NB4 (cell line): ENCODE data around the gene AQP9.
A peak's percentile ranks its signal among the peaks of the same experiment; 100 is the strongest.

Experiments used
- DNase-seq: peaks from one replicate; pipeline ENCODE4 v3.0.0; 2010; ENCODE audit warnings: low read depth
- H3K4me3 ChIP-seq: one replicate; pipeline ENCODE4 v1.5.1; 2011; ENCODE audit warnings: mild to moderate bottlenecking, low read depth, low read length, moderate library complexity
- CTCF ChIP-seq: IDR thresholded peaks from one replicate; pipeline ENCODE4 v1.5.1; 2012; ENCODE audit warnings: low read depth, low read length
- MYC ChIP-seq: IDR thresholded peaks from 2 replicates; pipeline ENCODE4 v1.6.1; 2011; ENCODE audit warnings: low read depth, low read length
- POLR2A ChIP-seq: IDR thresholded peaks from 2 replicates; pipeline ENCODE4 v1.6.1; 2011; ENCODE audit warnings: mild to moderate bottlenecking; ENCODE audit not compliant: insufficient read length; ENCODE audit errors: extremely low read depth
- TF ChIP-seq, protein P1 (sequence below): IDR thresholded peaks from 2 replicates; pipeline ENCODE4 v1.6.1; 2011; ENCODE audit warnings: low read depth, low read length

Gene AQP9

GRCh38 chr15:58141894-58142293 lies 3.7 kb downstream of the AQP9 start:
- no peak overlapping the region for H3K4me3 ChIP-seq
- DNase-seq, result no peak
- no peak for TF ChIP-seq POLR2A
- no peak for TF ChIP-seq MYC
- TF ChIP-seq CTCF, result no peak
- TF ChIP-seq, protein P1, sequence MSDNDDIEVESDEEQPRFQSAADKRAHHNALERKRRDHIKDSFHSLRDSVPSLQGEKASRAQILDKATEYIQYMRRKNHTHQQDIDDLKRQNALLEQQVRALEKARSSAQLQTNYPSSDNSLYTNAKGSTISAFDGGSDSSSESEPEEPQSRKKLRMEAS, result no peak

- TF ChIP-seq, protein P1, result no peak
- TF ChIP-seq MYC (no peak), CTCF (no peak), POLR2A (no peak)
- no peak overlapping the region for H3K4me3 ChIP-seq
- no peak for DNase-seq
These were observed 4.8 kb downstream of the AQP9 start for GRCh38 chr15:58142827-58143461.

GRCh38 chr15:58145606-58146005 lies 7.4 kb downstream of the AQP9 start:
- no peak for DNase-seq
- H3K4me3 ChIP-seq, result no peak overlapping the region
- TF ChIP-seq, protein P1, result no peak

DNA sequence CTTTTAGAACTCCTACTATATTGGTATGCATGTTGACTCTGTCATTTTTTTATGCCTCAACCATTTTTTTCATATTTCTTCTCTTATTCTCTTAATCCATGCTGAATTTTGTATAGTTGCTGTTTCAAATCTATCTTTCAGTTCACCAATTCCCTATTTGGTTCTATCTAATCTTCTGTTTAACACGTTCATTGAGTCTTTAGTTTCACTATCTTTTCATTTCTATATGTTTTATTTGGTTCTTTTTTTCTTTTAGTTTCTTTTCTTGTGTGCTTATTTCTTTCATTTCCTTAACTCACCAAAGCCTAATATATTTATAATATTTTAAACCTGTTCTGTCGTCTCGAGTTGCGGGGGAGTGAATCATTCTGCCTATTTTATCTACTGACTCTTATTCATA lies 8.0 kb downstream of the AQP9 start:
- TF ChIP-seq MYC, result no peak
- no peak for TF ChIP-seq POLR2A
- TF ChIP-seq CTCF, result no peak
- TF ChIP-seq, protein P1, result no peak
- no peak for DNase-seq
- H3K4me3 ChIP-seq, result no peak overlapping the region

- TF ChIP-seq, protein P1, result peak; percentile 87
- TF ChIP-seq CTCF, result no peak
- no peak for TF ChIP-seq POLR2A
- TF ChIP-seq MYC, result peak; percentile 64
- DNase-seq, result peak; percentile 75
- H3K4me3 ChIP-seq, result peak overlapping the region; percentile 41
These were observed 8.6 kb downstream of the AQP9 start for GRCh38 chr15:58146749-58147148.

DNA sequence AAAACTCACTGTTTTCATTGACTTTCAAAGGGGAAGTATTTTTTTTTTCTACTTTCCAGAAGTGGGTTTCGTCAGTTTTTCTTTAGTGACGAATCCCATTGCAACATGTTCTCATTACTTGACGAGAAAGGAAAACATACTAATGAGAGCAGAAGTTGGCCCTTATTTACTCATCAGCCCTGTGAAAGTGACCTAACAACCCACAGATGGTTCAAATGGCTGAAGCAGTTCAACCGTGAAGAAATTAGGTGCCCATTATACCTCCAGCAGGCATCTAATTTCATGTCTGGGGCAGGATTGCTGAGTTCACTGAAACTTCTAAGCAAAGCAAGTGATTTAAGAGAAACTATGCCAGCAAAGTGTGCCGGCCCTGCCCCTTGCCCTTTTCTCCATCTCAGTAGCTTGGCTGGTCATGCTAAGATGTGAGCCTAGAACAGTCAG lies 9.0 kb downstream of the AQP9 start:
- DNase-seq, result peak; percentile 83
- H3K4me3 ChIP-seq, result peak overlapping the region; percentile 41
- TF ChIP-seq POLR2A, result no peak
- TF ChIP-seq, protein P1, result 0 out of 2 replicates have a peak, but pooled peaks have one; percentile 11
- TF ChIP-seq MYC, result no peak
- no peak for TF ChIP-seq CTCF
